ENCODE measurements around the gene GLYATL2.

GLYATL2 gene

GRCh38 chr11:58880625-58881024 lies 36.1 kb upstream of the GLYATL2 start:
- no peak for DNase-seq (ENCODE audit: low spot score)
- no peak overlapping the region for H3K4me3 ChIP-seq (ENCODE audit: low read length in 2 of 2)
- no peak overlapping the region for H2BK5ac ChIP-seq (ENCODE audit: low read length)
- no peaks in the 10 kb centered on the region for H3K9me3 ChIP-seq (replicated peaks in 1 of 2; ENCODE audit: control insufficient read depth in 2 of 2, insufficient read depth in 1 of 2, low read depth in 1 of 2, low read length in 2 of 2)
- H3K27me3 ChIP-seq (ENCODE audit: control insufficient read depth in 3 of 3, insufficient read depth in 3 of 3, low read depth in 1 of 3, low read length in 3 of 3): no peaks in the 10 kb centered on the region
- WGBS, 2 donors (ENCODE audit: extremely low coverage in 2 of 2, insufficient read length in 2 of 2, insufficient replicate concordance in 1 of 2): no CpG with 5 or more reads among the region's 1 CpG
- H3K27ac ChIP-seq (replicated peaks; ENCODE audit: low read length): no peak overlapping the region
- no peak overlapping the region for H2AK5ac ChIP-seq (ENCODE audit: low read depth, low read length)
- H3K79me1 ChIP-seq (ENCODE audit: low read depth, low read length): peaks cover 2% of the 10 kb centered on the region
- no peak overlapping the region for H3K9ac ChIP-seq (ENCODE audit: low read depth, low read length, poor library complexity)
- H2BK15ac ChIP-seq (ENCODE audit: low read length): no peak overlapping the region
- no peak overlapping the region for H2BK120ac ChIP-seq (ENCODE audit: low read depth, low read length)
- H3K14ac ChIP-seq (ENCODE audit: low read length): no peak overlapping the region
- H3K4me1 ChIP-seq (ENCODE audit: control insufficient read depth in 2 of 2, insufficient read depth in 1 of 2, low read depth in 1 of 2, low read length in 2 of 2): no peaks in the 10 kb centered on the region
- H2AFZ ChIP-seq (ENCODE audit: low read length): no peak overlapping the region
- H3K4me2 ChIP-seq (ENCODE audit: insufficient read depth, low read length, poor library complexity, severe bottlenecking): no peak overlapping the region
- H3K23ac ChIP-seq (ENCODE audit: low read depth, low read length, poor library complexity): no peak overlapping the region
- no peak overlapping the region for H4K91ac ChIP-seq (ENCODE audit: low read depth, low read length, poor library complexity)
- no peak overlapping the region for H3K18ac ChIP-seq (ENCODE audit: low read length)
- H3K4ac ChIP-seq (ENCODE audit: low read length): no peak overlapping the region
- no peak overlapping the region for H2BK12ac ChIP-seq (ENCODE audit: low read length)
- no peak overlapping the region for H4K8ac ChIP-seq (ENCODE audit: low read depth, low read length)
- no peaks in the 10 kb centered on the region for H3K36me3 ChIP-seq (replicated peaks in 1 of 2; ENCODE audit: control insufficient read depth in 2 of 2, insufficient read depth in 2 of 2, low read length in 2 of 2)

DNA sequence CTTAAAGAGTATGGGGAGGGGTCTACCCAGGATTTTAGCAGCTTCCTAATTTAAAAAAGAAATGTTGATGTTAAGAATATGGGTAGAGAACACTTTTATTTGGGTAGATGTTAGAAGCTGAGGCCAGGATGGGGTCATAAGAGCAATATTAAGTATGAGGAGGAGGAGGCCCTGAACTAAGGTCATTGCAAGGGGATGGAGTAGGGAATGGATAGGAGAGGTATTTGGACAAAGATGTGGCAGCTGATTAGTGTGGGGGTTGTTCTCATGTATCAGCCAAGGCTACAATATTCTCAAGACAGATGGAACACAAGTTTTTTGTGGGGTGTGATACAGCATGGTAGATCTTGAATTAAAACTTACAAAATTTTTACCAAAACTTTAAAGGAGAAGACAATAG lies 35.7 kb upstream of the GLYATL2 start:
- no peak for DNase-seq (ENCODE audit: low spot score)
- H4K91ac ChIP-seq (ENCODE audit: low read depth, low read length, poor library complexity): no peak overlapping the region
- H2BK120ac ChIP-seq (ENCODE audit: low read depth, low read length): no peak overlapping the region
- H2BK15ac ChIP-seq (ENCODE audit: low read length): no peak overlapping the region
- H2AK5ac ChIP-seq (ENCODE audit: low read depth, low read length): no peak overlapping the region
- H2BK12ac ChIP-seq (ENCODE audit: low read length): no peak overlapping the region
- H3K36me3 ChIP-seq (replicated peaks in 1 of 2; ENCODE audit: control insufficient read depth in 2 of 2, insufficient read depth in 2 of 2, low read length in 2 of 2): no peaks in the 10 kb centered on the region
- no peak overlapping the region for H3K18ac ChIP-seq (ENCODE audit: low read length)
- no peak overlapping the region for H3K4me3 ChIP-seq (ENCODE audit: low read length in 2 of 2)
- H3K9me3 ChIP-seq (replicated peaks in 1 of 2; ENCODE audit: control insufficient read depth in 2 of 2, insufficient read depth in 1 of 2, low read depth in 1 of 2, low read length in 2 of 2): no peaks in the 10 kb centered on the region
- no peak overlapping the region for H2AFZ ChIP-seq (ENCODE audit: low read length)
- H3K23ac ChIP-seq (ENCODE audit: low read depth, low read length, poor library complexity): no peak overlapping the region
- no peaks in the 10 kb centered on the region for H3K27me3 ChIP-seq (ENCODE audit: control insufficient read depth in 3 of 3, insufficient read depth in 3 of 3, low read depth in 1 of 3, low read length in 3 of 3)
- H4K8ac ChIP-seq (ENCODE audit: low read depth, low read length): no peak overlapping the region
- no peak overlapping the region for H3K9ac ChIP-seq (ENCODE audit: low read depth, low read length, poor library complexity)
- H3K4me1 ChIP-seq (ENCODE audit: control insufficient read depth in 2 of 2, insufficient read depth in 1 of 2, low read depth in 1 of 2, low read length in 2 of 2): no peaks in the 10 kb centered on the region
- H3K4ac ChIP-seq (ENCODE audit: low read length): no peak overlapping the region
- no peak overlapping the region for H2BK5ac ChIP-seq (ENCODE audit: low read length)
- no peak overlapping the region for H3K4me2 ChIP-seq (ENCODE audit: insufficient read depth, low read length, poor library complexity, severe bottlenecking)
- H3K79me1 ChIP-seq (ENCODE audit: low read depth, low read length): peaks cover 2% of the 10 kb centered on the region
- no peak overlapping the region for H3K14ac ChIP-seq (ENCODE audit: low read length)
- no peak overlapping the region for H3K27ac ChIP-seq (replicated peaks; ENCODE audit: low read length)

GRCh38 chr11:58867556-58867955 lies 23.1 kb upstream of the GLYATL2 start:
- H2BK120ac ChIP-seq (ENCODE audit: low read depth, low read length): no peak overlapping the region
- no peak overlapping the region for H2AK5ac ChIP-seq (ENCODE audit: low read depth, low read length)

GRCh38 chr11:58866788-58867187 lies 22.3 kb upstream of the GLYATL2 start:
- Histone ChIP-seq H3K27ac (replicated peaks; ENCODE audit: low read length) (no peak overlapping the region), H3K4me2 (ENCODE audit: insufficient read depth, low read length, poor library complexity, severe bottlenecking) (no peak overlapping the region), H3K14ac (ENCODE audit: low read length) (no peak overlapping the region), H4K8ac (ENCODE audit: low read depth, low read length) (no peak overlapping the region), H3K27me3 (ENCODE audit: control insufficient read depth in 3 of 3, insufficient read depth in 3 of 3, low read depth in 1 of 3, low read length in 3 of 3) (no peaks in the 10 kb centered on the region), H4K91ac (ENCODE audit: low read depth, low read length, poor library complexity) (no peak overlapping the region), H3K9me3 (replicated peaks in 1 of 2; ENCODE audit: control insufficient read depth in 2 of 2, insufficient read depth in 1 of 2, low read depth in 1 of 2, low read length in 2 of 2) (peaks cover 0 to 12% of the 10 kb centered on the region in 2 donors), H2BK12ac (ENCODE audit: low read length) (no peak overlapping the region), H3K36me3 (replicated peaks in 1 of 2; ENCODE audit: control insufficient read depth in 2 of 2, insufficient read depth in 2 of 2, low read length in 2 of 2) (no peaks in the 10 kb centered on the region), H3K18ac (ENCODE audit: low read length) (no peak overlapping the region), H2AK5ac (ENCODE audit: low read depth, low read length) (no peak overlapping the region), H2AFZ (ENCODE audit: low read length) (no peak overlapping the region), H3K9ac (ENCODE audit: low read depth, low read length, poor library complexity) (no peak overlapping the region), H3K4ac (ENCODE audit: low read length) (no peak overlapping the region), H3K79me1 (ENCODE audit: low read depth, low read length) (no peaks in the 10 kb centered on the region), H3K4me3 (ENCODE audit: low read length in 2 of 2) (no peak overlapping the region), H2BK120ac (ENCODE audit: low read depth, low read length) (no peak overlapping the region), H3K23ac (ENCODE audit: low read depth, low read length, poor library complexity) (no peak overlapping the region), H3K4me1 (ENCODE audit: control insufficient read depth in 2 of 2, insufficient read depth in 1 of 2, low read depth in 1 of 2, low read length in 2 of 2) (no peaks in the 10 kb centered on the region), H2BK15ac (ENCODE audit: low read length) (no peak overlapping the region), H2BK5ac (ENCODE audit: low read length) (no peak overlapping the region)
- no CpG with 5 or more reads among the region's 1 CpG for WGBS, 2 donors (ENCODE audit: extremely low coverage in 2 of 2, insufficient read length in 2 of 2, insufficient replicate concordance in 1 of 2)
- DNase-seq (ENCODE audit: low spot score): no peak

More at GRCh38 chr11:58867556-58867955, 23.1 kb upstream of the GLYATL2 start:
- Histone ChIP-seq H4K8ac (ENCODE audit: low read depth, low read length) (no peak overlapping the region), H3K4me2 (ENCODE audit: insufficient read depth, low read length, poor library complexity, severe bottlenecking) (no peak overlapping the region), H3K4me3 (ENCODE audit: low read length in 2 of 2) (no peak overlapping the region), H3K14ac (ENCODE audit: low read length) (no peak overlapping the region), H3K79me1 (ENCODE audit: low read depth, low read length) (no peaks in the 10 kb centered on the region), H3K27me3 (ENCODE audit: control insufficient read depth in 3 of 3, insufficient read depth in 3 of 3, low read depth in 1 of 3, low read length in 3 of 3) (no peaks in the 10 kb centered on the region), H4K91ac (ENCODE audit: low read depth, low read length, poor library complexity) (no peak overlapping the region), H2BK15ac (ENCODE audit: low read length) (no peak overlapping the region), H3K4me1 (ENCODE audit: control insufficient read depth in 2 of 2, insufficient read depth in 1 of 2, low read depth in 1 of 2, low read length in 2 of 2) (no peaks in the 10 kb centered on the region), H3K9me3 (replicated peaks in 1 of 2; ENCODE audit: control insufficient read depth in 2 of 2, insufficient read depth in 1 of 2, low read depth in 1 of 2, low read length in 2 of 2) (peaks cover 0 to 12% of the 10 kb centered on the region in 2 donors), H3K4ac (ENCODE audit: low read length) (no peak overlapping the region), H3K36me3 (replicated peaks in 1 of 2; ENCODE audit: control insufficient read depth in 2 of 2, insufficient read depth in 2 of 2, low read length in 2 of 2) (no peaks in the 10 kb centered on the region), H2AFZ (ENCODE audit: low read length) (no peak overlapping the region), H3K18ac (ENCODE audit: low read length) (no peak overlapping the region), H3K23ac (ENCODE audit: low read depth, low read length, poor library complexity) (no peak overlapping the region), H2BK5ac (ENCODE audit: low read length) (no peak overlapping the region), H3K27ac (replicated peaks; ENCODE audit: low read length) (no peak overlapping the region), H2BK12ac (ENCODE audit: low read length) (no peak overlapping the region), H3K9ac (ENCODE audit: low read depth, low read length, poor library complexity) (no peak overlapping the region)
- DNase-seq (ENCODE audit: low spot score): no peak
- no CpG with 5 or more reads among the region's 2 CpGs for WGBS, 2 donors (ENCODE audit: extremely low coverage in 2 of 2, insufficient read length in 2 of 2, insufficient replicate concordance in 1 of 2)

Measured in neuronal stem cell (in vitro differentiated cells).